SK-N-SH treated with all-trans-retinoic acid at 6 μM for 48 hours (cell line): ENCODE data around the gene TMPRSS4.

ENCODE experiments used
- ARNTL ChIP-seq: fragments of 450-650 bp; formaldehyde crosslinking; IDR thresholded peaks from 2 replicates; pipeline ENCODE4 v1.5.0; 2020; ENCODE audit warnings: low read depth, mild to moderate bottlenecking, moderate library complexity, borderline replicate concordance
- CREB5 ChIP-seq: fragments of 250-450 bp; sonication (Bioruptor Pico); IDR thresholded peaks from 2 replicates; pipeline ENCODE4 v1.5.1; 2020; ENCODE audit warnings: low read depth, mild to moderate bottlenecking, moderate library complexity
- CSRNP3 ChIP-seq: fragments of 250-450 bp; sonication (Bioruptor Pico); IDR thresholded peaks from 2 replicates; pipeline ENCODE4 v1.5.1; 2021; ENCODE audit warnings: mild to moderate bottlenecking, moderate library complexity
- ZFP3 ChIP-seq: fragments of 250-450 bp; sonication (Bioruptor Pico); IDR thresholded peaks from 2 replicates; pipeline ENCODE4 v1.5.0; 2020; ENCODE audit warnings: mild to moderate bottlenecking, moderate library complexity
- ZNF70 ChIP-seq: fragments of 450-650 bp; formaldehyde crosslinking; IDR thresholded peaks from 2 replicates; pipeline ENCODE4 v1.5.0; 2020; ENCODE audit warnings: mild to moderate bottlenecking, moderate library complexity

- TF ChIP-seq ZNF70 (CRISPR knock-in tag) (no peak), ZFP3 (CRISPR knock-in tag) (no peak), CREB5 (CRISPR knock-in tag) (no peak), CSRNP3 (no peak), ARNTL (no peak)
Observed at GRCh38 chr11:118087931-118088330, 11.1 kb downstream of the TMPRSS4 start.
